GM18520 (cell line): Measurements from ENCODE around the gene ZNF768.
"Not testable (repeated sequence)": the region's sequence is repeated elsewhere in the genome, so short reads cannot be mapped to it uniquely, and the experiment has no call there.

Experiments used
- ATAC-seq: cut with Tn5 transposase; IDR thresholded peaks from one replicate; pipeline ENCODE4 v1.9.1; 2021; ENCODE audit not compliant: unreplicated experiment

ZNF768 gene

GRCh38 chr16:30556125-30556473 lies 29.7 kb upstream of the ZNF768 start:
- ATAC-seq = no peak

- no peak for ATAC-seq
Observed at GRCh38 chr16:30555315-30556124, 29.2 kb upstream of the ZNF768 start.

- no peak for ATAC-seq
Observed at GRCh38 chr16:30554557-30555314, 28.4 kb upstream of the ZNF768 start.

GRCh38 chr16:30553393-30553899 lies 27.1 kb upstream of the ZNF768 start:
- ATAC-seq = no peak

GRCh38 chr16:30552956-30553355 lies 26.6 kb upstream of the ZNF768 start:
- ATAC-seq = no peak

- no peak for ATAC-seq
Observed at GRCh38 chr16:30551781-30552180, 25.4 kb upstream of the ZNF768 start.

GRCh38 chr16:30548416-30549253 lies 22.3 kb upstream of the ZNF768 start:
- no peak for ATAC-seq

GRCh38 chr16:30546115-30546514 lies 19.7 kb upstream of the ZNF768 start:
- no peak for ATAC-seq

GRCh38 chr16:30543067-30543466 lies 16.7 kb upstream of the ZNF768 start:
- ATAC-seq = no peak

- no peak for ATAC-seq
Observed at GRCh38 chr16:30541502-30542329, 15.3 kb upstream of the ZNF768 start.

GRCh38 chr16:30540916-30541464 lies 14.6 kb upstream of the ZNF768 start:
- not testable (repeated sequence) for ATAC-seq

- not testable (repeated sequence) for ATAC-seq
Observed at GRCh38 chr16:30539986-30540526, 13.7 kb upstream of the ZNF768 start.

GRCh38 chr16:30539000-30539964 lies 12.9 kb upstream of the ZNF768 start:
- ATAC-seq = no peak

GRCh38 chr16:30536391-30537024 lies 10.1 kb upstream of the ZNF768 start:
- ATAC-seq = not testable (repeated sequence)

GRCh38 chr16:30535777-30536190 lies 9.4 kb upstream of the ZNF768 start:
- peak; percentile 54 for ATAC-seq

- no peak for ATAC-seq
Observed at GRCh38 chr16:30535106-30535776, 8.9 kb upstream of the ZNF768 start.

- ATAC-seq = peak; percentile 60
Observed at GRCh38 chr16:30534368-30535105, 8.2 kb upstream of the ZNF768 start, which contains the start of gene ZNF747. TSS of gene ZNF747 (minus strand) at chr16:30534858. CDS start at chr16:30534679, 179 bp downstream.
